ENCODE measurements around the gene PRKCB. TPM values are rescaled to one million over a fixed set of nuclear protein-coding genes. Genes with fewer than 3 reads are reported as not detected.

Gene PRKCB
- total and polyA plus RNA-seq, 2 experiments from 2014 or later = 3.7 to 16.4 TPM

- TF ChIP-seq ZNF462 (CRISPR knock-in tag; IDR thresholded peaks at IDR 0.05) (no peak), STAT1 (IDR thresholded peaks at IDR 0.05; ENCODE audit: unreplicated experiment) (no peak), NANOG (IDR thresholded peaks at IDR 0.05; ENCODE audit: borderline replicate concordance) (no peak), CREB1 (CRISPR knock-in tag; IDR thresholded peaks at IDR 0.05; ENCODE audit: low read depth) (no peak), JUNB (IDR thresholded peaks at IDR 0.05; ENCODE audit: unreplicated experiment) (no peak), ZNF331 (CRISPR knock-in tag; IDR thresholded peaks at IDR 0.05; ENCODE audit: low read depth) (no peak), POLR2AphosphoS5 (IDR thresholded peaks at IDR 0.05; ENCODE audit: low read depth) (no peak), CTCF (conservative IDR thresholded peaks at IDR 0.05; ENCODE audit: low read depth in 2 of 2) (no peak), ETS1 (IDR thresholded peaks at IDR 0.05) (no peak), EZH2 (IDR thresholded peaks at IDR 0.05; ENCODE audit: low read depth, unreplicated experiment) (no peak)
- Mint-ChIP-seq H3K27me3 (ENCODE audit: insufficient read depth, low read depth, poor library complexity) (peaks cover 2% of the 10 kb centered on the region), H3K4me1 (peaks cover 14% of the 10 kb centered on the region), H3K4me3 (no peak overlapping the region), H3K9me3 (no peaks in the 10 kb centered on the region), H3K27ac (no peak overlapping the region), H3K36me3 (ENCODE audit: low read depth) (no peaks in the 10 kb centered on the region)
- Histone ChIP-seq H3K4me3 (no peak overlapping the region), H3K79me2 (replicated peaks; ENCODE audit: insufficient read depth) (no peaks in the 10 kb centered on the region), H3K4me2 (no peak overlapping the region), H3K36me3 (ENCODE audit: insufficient read depth) (no peaks in the 10 kb centered on the region), H4K20me1 (replicated peaks; ENCODE audit: insufficient read depth) (no peaks in the 10 kb centered on the region), H2AFZ (no peak overlapping the region), H3K27me3 (ENCODE audit: insufficient read depth) (no peaks in the 10 kb centered on the region), H3K27ac (ENCODE audit: low read depth) (no peak overlapping the region), H3F3A (replicated peaks; ENCODE audit: low read depth) (no peaks in the 10 kb centered on the region), H3K9me2 (ENCODE audit: insufficient read depth) (no peaks in the 10 kb centered on the region), H3K4me1 (ENCODE audit: insufficient read depth) (no peaks in the 10 kb centered on the region)
- DNase-seq (ENCODE audit: low spot score) (no peak), ATAC-seq (no peak)
These were observed 182.7 kb downstream of the PRKCB start for GRCh38 chr16:24018485-24018884.
